Kidney glomerular epithelial cell (primary cell): ENCODE data around the gene CBFA2T3.
"Not testable (repeated sequence)": the region's sequence is repeated elsewhere in the genome, so short reads cannot be mapped to it uniquely, and the experiment has no call there.

ENCODE experiments used
- DNase-seq: peaks from one replicate; lab custom pipeline; 2025; lab: John Stamatoyannopoulos, UW

CBFA2T3 gene

GRCh38 chr16:88908307-88908706, 68.7 kb downstream of the CBFA2T3 start:
- DNase-seq: no peak

DNA sequence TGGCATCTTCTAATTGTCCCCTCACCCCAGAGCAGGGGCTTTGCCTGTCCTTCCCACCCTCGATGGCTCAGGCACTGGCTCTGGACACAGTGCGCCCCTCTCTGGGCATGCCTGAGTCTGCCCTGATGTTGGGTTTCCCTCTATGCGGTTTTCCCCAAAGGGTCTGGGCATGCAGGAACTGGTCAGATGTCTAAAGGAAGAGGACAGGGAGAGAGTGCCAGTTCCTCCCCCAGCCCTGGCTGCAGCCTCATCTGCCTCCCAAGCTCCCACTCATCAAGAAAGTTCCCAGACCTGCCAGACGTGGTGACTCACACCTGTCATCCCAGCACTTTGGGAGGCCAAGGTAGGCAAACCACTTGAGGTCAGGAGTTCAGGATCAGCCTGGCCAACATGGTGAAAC, 69.2 kb downstream of the CBFA2T3 start:
- peak; percentile 28 for DNase-seq

- DNase-seq: no peak
Measured at GRCh38 chr16:88906535-88907105, 70.4 kb downstream of the CBFA2T3 start.

DNA sequence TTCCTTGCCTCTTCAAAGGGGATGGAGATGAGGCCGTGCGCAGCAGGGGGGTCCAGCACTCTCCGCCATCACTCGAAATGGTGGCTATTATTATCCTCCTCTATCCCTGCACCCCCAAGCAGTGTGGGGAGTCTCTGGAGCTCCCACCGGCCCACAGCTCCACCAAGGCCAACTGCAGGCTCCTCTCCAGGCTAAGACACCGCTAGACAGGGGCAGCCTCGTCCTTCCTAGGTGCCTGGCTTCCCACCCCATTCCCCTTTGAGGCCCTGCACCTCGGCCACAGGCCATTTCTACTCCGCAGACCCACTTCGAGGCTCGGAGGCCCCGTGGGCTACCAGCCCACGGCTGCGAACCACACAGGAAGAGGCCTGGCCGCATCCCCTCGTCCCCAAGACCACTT, 71.0 kb downstream of the CBFA2T3 start:
- DNase-seq: no peak

DNA sequence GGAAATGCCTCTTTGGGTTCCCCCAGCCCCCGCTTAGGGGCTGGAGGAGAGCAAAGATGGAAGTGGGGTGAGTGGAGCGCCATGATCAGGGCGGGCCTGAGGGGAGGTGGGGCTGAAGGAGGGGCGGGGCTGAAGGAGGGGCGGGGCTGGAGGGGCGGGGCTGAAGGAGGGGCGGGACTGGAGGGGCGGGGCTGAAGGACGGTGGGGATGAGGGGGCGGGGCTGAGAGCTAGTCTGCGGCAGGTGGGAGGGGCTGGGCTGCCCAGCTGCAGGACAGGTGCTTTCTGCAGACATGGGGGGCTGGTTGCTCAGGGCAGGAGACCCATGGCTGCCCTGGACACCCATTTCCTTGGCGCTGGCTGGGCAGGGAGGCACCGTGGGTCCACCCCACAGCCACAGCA, 71.4 kb downstream of the CBFA2T3 start:
- no peak for DNase-seq

DNA sequence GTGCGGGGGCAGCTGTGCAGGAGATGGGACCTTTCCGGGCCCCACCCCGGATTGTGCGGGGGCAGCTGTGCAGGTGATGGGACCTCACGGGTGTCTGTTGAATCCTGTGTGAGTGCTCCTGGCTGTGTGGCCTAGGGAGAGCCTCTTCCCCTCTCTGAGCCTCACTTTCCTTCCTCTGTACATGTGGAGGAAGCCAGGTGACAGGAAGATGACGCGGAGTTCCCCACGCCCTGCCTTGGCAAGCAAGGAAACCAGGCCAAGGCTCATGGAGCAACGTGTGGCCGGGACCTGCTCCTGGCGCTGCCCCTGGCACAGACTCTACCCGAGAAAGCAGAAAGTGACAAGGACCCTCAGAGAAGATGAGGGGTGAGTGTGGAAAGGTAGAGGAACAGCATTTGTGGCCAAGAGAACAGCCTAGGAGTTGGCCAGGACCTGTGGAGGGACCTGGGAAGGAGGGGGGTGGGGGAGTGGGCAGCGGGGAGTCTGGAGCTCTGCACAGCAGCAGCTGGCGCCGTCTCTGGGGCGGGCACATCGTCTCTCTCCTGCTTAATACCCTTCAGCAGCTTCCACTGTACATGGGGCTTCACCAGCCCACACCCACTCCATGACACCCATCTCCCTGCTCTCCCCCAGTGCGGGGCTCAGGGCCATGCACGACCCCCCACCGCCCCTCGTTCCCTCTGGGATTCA, 72.2 kb downstream of the CBFA2T3 start:
- no peak for DNase-seq

- DNase-seq: no peak
Measured at GRCh38 chr16:88903267-88903666, 73.7 kb downstream of the CBFA2T3 start.

- no peak for DNase-seq
Measured at GRCh38 chr16:88902744-88903143, 74.3 kb downstream of the CBFA2T3 start.

DNA sequence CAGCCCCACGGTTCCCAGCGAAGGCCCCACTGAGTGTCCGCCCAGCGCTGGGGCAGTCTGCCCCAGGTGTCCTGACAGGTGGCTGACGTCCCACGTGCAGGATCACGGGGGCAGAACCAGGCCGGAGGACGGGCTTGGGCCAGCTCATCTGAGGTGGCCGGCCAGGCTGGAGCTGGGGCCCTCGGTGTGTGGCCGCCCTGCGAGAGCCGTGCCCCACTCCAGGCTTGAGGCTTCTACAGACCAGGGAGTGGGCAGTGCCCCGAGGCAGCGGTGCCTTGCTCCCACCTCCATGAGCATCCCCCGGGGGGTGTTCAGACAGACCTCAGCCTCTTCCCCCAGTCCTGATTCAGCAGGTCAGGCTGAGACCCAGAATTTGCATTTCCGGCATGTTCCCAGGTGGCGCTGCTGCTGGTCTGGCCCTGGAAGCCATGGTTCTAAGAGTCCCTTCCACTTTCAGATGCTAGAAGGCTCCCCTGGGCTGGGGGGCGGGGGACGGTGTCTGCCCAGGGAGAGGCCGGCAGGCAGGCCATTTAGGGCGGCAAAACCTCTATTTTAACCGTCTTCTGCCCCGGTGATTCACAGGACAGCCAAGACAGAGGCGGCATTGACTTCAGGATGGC, 75.2 kb downstream of the CBFA2T3 start:
- DNase-seq: no peak

GRCh38 chr16:88900662-88901052, 76.3 kb downstream of the CBFA2T3 start:
- no peak for DNase-seq

DNA sequence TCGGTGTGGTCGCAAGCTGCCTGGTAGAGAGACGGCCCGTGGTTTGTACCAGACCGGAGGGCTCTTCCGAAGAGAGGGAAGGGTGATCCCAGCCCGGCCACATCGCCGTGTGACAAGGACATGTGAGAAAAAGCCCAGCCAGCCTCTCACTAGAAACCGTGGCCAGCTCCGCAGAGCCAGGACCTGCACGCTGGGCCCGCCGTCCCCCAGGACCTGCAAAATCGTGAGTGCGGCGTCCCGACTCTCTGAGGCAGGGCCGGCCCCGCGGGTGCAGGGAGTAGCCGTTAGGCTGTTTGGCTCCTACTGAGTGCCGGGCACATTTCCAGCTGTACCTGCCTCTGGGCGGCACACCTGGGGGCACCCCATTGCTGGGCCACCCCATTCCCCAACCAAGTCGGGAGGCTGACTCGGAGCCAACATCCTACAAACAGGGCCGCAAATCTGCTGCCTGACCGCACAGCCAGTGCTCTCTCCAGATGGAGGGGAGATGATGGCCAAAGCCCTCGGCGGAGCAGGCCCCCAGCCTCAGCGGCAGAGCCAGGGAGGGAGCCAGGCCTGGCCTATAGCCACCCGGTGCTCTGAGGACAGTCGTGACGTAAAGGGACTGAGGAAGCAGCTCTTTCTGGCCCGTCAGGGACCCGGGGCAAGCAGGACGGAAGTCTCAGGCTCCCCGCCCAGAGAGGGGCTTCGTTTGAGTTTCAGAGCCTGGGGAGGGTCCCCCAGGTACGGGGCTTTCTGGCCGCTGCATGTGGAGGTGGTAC, 76.9 kb downstream of the CBFA2T3 start:
- DNase-seq: no peak

DNA sequence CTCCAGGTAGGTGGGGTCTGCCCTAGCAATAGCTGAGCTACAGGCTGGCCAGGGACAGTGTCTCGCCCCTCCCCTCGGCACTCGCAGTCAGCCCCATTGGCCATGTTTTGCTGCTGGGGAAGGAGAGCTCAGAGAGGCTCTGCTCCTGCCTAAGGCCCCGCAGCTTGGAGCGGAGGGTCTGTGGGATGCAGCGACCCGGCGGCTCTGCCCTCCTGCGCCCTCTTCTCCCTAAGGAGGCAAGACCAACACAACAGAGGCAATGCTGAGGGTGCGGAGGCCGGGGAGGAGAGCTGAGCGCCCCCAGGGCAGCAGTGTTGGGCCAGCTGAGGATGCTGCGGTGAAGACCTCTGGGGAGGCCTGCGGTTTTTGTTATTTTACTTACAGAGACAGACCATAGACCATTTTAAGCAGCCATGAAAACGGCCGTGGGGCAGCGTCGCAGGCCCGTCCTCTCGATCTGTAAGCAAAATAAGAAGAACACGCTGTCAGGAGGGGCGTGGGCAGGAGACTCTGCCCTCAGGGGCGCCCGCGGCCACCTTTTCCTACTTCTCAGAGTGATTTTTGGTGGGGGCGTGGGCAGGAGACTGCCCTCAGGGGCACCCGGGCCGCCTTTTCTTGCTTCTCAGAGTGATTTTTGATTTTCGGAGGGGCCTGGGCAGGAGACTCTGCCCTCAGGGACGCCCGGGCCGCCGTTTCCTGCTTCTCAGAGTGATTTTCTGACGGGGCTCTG, 79.1 kb downstream of the CBFA2T3 start:
- no peak for DNase-seq

DNA sequence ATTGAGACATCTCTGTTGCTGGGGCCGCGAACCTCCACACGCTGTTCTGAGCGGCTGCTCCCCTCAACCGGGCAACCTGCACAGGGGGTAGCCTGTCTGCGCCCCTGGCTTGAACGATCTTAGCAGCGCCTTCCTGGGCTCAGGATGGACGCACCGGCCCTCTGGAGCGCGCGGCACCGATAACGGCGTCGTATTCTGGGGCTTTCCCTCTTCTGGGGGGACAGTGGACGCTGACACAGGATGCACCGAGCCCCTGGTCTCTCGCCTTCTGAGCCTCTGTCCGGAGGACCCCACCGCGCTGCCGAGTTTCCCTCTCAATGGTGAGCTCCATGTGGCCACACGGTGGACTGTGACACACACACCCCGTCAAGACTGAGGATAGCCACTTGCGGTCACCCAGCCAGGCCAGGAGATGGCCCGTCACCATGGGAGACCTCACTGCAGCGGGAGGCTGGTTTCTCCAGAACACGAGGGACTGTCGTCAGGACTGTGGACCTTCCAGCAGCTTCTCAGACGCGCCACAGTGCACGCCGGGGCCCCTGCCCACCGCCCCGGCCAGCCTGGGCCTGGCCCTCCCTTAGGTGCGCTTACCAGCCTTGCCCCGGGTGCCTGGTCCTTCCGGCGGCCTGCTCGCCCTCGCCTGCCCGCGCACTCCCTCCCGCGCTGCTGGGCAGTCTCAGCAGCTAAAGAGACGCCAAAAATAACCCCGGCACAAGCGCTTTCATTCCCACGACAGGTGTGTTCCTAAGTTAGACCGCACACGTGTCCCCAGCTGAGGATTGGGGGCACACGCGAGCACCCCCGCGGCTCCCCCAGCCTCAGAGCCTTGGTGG, 80.6 kb downstream of the CBFA2T3 start:
- DNase-seq: no peak

GRCh38 chr16:88895335-88895734, 81.7 kb downstream of the CBFA2T3 start:
- no peak for DNase-seq

DNA sequence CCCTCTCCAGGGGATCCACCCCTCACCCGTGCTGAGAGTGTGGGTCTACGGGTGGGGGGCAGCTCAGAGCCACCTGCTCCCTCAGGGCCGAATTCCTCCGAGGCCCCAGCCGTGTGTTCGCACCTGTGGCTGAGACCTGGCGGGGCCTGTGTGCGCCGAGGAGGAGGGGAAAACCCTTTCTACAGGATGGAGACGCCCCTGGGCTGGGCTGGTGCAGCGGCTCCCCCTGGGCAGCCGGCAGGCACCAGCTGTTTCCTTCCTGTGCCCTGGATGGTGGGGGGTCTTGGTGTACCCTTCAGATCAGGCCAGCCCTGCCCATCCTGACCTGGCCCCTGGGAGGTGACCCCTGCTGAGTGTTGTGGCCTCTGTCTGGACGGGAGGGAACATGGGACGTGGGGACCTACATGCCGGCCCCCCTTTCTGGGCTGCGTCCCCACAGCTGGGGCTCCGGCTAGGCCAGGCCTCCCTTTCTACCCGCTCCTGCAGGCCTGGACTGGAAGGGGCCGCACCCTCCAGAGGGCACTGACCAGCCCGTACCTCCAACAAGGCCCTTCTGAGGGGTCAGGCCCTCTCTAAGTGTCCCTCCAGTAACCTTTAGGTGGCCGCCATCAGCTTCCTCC, 82.2 kb downstream of the CBFA2T3 start:
- DNase-seq: no peak

DNA sequence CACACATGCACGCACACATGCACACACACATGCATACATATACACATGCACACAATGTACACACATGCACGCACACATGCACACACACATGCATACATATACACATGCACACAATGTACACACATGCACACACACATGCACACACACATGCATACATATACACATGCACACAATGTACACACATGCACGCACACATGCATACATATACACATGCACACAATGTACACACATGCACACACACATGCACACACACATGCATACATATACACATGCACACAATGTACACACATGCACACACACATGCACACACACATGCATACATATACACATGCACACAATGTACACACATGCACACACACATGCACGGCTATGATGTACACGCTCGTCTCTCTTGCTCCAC, 82.7 kb downstream of the CBFA2T3 start:
- not testable (repeated sequence) for DNase-seq

GRCh38 chr16:88893127-88893968, 83.7 kb downstream of the CBFA2T3 start:
- no peak for DNase-seq

GRCh38 chr16:88892065-88892464, 84.9 kb downstream of the CBFA2T3 start:
- DNase-seq: no peak

GRCh38 chr16:88891083-88891482, 85.9 kb downstream of the CBFA2T3 start:
- DNase-seq: no peak
